T47D (cell line): Measurements from ENCODE around the gene SDR42E2.
"Not testable (repeated sequence)": the region's sequence is repeated elsewhere in the genome, so short reads cannot be mapped to it uniquely, and the experiment has no call there.

ENCODE experiments used
- DNase-seq, 2 experiments: peaks; one replicate each; pipeline versions ENCODE4 v3.0.0 to v3.0.0-alpha.2; 2011 to 2012; ENCODE audit warnings: low read depth in 1 of 2, low spot score in 1 of 2
- JUND ChIP-seq: IDR thresholded peaks from 2 replicates; pipeline ENCODE4 v1.6.1; 2012; ENCODE audit warnings: low read depth
- in situ Hi-C: cut with HindIII; loops from 2 replicates; pipeline ENCODE4 v1.10.0; 2016; ENCODE audit warnings: low sequenced_read_pairs, low pct_unique_long_range_greater_than_20kb

The SDR42E2 gene

DNA sequence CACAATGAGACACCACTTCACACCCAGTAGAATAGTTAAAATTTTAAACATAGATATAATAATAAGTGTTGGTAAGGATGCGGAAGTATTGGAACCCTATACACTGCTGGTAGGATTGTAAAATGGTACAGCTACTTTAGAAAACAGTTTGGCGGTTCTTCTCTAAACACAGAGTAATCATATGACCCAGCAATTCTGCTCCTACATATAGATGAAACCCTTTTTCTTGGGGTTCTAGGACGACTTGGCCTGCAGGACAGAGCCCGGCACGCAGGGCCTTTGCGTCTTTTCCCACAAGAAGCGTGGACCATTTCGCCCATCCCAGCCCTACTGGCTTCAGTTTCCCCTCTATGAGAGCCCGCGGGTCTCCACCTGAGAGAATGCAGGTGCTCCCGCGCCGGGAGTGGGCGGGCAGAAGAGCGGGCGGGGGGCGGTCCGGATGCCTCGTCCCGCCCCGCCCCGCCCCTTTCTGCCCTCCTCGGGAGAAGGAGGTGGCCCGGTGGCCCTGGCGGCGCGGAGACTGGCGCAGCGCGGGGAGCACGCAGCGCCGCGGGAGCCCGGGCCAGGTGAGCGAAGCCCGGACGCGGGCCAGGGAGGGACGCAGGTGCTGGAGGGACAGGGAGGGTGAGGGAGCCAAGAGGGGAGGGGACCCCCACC lies at the start of gene SDR42E2:
TSS of gene SDR42E2 (plus strand) at position 508 of the 657 bp plus-strand sequence. CDS start 3,077 bp downstream, outside the sequence.
- DNase-seq, result no peak
- TF ChIP-seq JUND, result no peak
- in situ Hi-C loops, result no loop called here

GRCh38 chr16:22116095-22116700 lies 46.1 kb upstream of the SDR42E2 start:
- TF ChIP-seq JUND, result no peak
- in situ Hi-C loops, result no loop called here

DNA sequence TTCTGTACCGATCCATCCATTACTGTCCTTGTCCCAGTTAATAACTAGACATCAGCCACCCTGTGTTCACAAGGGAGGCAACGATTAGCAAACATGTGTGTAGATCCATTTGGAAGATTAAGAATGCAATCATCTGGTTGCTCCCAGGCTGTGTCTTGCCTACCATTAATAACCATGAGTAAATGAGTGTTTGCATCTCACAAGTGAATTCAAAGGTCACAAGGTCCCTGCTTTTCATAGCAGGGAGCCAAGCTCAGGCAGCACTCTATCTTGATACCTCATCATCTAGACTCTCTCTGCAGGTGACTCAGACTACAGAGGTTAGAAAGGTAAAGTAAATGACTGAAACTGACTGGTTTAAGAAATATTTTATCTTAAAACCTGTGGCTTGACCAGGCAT lies 44.7 kb upstream of the SDR42E2 start:
- DNase-seq, result no peak
- TF ChIP-seq JUND, result no peak
- in situ Hi-C loops, result no loop called here

More at GRCh38 chr16:22116095-22116700, 46.1 kb upstream of the SDR42E2 start:
- DNase-seq, result no peak

DNA sequence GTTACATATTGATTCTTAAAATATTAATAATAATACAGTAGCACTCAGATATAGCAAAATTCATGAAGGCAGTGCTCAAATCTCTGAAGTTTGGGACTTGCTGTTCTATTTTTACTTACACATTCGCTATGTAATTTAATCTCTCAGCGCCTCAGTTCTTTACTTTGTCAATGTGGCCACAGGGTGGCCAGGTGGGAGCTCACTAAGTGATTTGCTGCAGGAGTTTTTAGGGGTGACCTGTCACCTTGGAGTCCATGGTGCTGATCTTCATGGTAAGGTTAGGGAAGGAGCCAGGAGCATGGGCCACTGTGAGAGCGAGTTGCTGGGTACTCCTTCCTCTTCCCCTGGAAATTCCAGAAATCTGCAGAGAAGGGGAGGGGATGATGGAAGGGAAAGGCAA lies 41.9 kb upstream of the SDR42E2 start:
- in situ Hi-C loops, result no loop called here
- no peak for TF ChIP-seq JUND
- no peak for DNase-seq

DNA sequence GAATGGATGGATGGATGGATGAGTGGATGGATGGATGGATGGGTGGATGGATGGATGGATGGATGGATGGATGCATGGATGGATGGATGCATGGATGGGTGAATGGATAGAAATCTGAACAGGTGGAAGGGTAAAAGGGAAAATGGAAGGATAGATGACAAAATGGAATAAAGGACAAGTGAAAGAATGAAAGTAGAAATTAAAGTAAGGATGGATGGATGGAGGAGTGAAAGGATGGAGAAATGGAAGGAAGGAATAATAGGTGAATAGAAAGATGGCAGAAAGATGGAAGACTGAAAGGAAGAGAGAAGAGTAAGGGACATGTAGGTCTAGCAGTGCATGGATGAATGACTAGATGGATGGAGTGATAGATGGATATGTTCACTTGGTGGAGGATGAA lies 40.1 kb upstream of the SDR42E2 start:
- no peak for TF ChIP-seq JUND
- no peak for DNase-seq
- in situ Hi-C loops, result no loop called here

DNA sequence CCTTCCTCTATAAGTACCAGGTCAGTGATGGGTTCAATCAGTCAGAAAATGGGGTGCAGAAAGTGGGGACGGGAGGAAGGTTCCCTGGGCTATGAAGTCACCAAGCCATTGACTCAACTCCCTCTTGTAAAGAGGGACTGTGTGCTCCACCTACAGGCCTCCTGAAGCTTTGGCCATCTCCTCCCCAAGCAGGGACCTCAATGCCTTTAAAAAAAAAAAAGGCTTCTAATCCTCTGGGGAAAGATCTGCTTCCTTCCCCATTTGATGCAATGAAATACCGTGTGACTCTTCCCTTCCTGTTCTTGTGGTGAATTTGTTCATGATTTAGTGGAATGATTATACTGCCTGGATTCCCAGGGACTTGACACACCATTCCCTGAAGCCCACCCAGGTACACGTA lies 39.2 kb upstream of the SDR42E2 start:
- in situ Hi-C loops, result no loop called here
- DNase-seq, result peak in 1 of 2 experiments; percentile 15
- TF ChIP-seq JUND, result no peak

DNA sequence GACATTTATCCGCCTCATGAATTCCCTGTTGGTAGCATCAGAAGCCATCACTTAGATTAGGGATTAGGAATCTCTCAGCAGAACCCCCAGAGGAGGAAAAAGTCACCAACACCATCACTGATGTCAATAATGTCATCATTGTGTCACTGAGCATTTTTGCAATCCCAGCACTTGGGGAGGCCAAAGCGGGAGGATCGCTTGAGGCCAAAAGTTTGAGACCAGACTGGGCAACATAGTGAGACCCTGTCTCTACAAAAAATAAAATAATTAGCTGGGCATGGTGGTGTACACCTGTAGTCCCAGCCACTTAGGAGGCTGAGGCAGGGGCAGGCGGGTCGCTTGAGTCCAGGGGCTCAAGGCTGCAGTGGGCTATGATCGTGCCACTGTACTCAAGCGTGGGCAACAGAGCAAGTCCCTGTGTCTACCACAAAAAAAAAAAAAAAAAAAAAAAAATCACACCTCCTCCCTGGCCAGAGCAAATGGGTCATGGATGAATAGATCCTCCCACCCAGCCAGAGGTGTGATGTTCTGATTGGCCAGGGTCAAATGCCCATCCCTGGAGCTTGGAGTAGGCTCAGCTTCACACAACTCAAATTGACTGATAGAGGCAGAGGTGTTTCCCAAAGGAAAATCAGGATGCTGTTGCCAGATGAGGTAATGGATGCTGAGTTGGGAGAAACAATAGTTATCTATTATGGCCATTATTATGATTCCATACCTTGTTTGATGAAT lies 38.4 kb upstream of the SDR42E2 start:
- no peak for DNase-seq
- no peak for TF ChIP-seq JUND
- in situ Hi-C loops, result no loop called here

DNA sequence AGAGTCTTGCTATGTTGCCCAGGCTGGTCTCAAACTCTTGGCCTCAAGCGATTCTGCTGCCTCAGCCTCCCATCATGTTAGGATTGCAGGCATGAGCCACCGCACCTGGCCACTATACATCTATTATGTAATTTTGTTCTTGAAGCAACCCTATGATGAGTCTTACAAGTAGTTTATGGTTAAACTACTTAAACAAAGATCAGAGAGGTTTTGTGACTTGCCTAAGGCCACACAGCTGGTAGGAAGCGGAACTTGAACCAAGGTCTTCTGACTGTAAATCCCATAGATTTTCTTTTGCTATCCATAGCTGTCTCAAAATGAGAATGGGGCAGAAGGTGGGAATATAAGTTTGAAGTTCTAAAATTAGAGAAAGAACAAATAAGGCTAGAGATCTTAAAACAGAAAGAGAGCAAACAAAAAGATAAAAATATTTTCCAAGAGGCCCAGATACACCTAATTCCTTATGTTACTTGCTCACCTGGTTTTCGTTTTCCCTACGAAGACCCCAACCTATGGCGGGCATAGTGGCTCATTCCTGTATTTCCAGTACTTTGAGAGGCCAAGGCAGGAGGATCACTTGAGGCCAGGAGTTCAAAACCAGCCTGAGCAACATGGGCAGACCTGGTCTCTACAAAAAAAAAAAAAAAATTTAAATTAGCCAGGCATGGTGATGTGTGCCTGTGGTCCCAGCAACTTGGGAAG lies 37.6 kb upstream of the SDR42E2 start:
- no peak for DNase-seq
- no peak for TF ChIP-seq JUND
- in situ Hi-C loops, result no loop called here

DNA sequence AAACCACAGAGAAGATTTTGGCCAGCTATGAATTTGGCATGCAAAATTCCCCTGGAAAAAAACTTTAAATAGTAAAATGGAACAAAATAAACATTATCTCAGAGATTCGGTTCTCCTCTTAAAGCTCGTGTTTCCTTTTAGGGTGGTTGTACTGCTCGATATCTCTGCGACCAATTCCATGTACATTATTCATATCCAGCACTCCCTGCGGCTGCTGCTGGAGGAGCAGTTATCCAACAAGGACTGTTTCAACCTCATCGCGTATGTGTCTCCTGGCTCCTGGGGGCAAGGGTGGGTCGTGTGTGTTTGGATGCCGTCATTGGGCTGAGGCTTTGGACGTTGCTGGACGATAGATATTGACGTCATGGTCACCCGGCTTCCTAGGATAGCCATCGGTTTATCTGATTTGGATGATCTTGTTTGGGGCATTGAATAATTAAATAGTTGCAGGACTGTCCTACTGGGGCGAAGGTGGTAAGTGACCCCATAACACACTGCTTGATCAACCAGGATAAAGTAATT lies 36.2 kb upstream of the SDR42E2 start:
- TF ChIP-seq JUND, result no peak
- in situ Hi-C loops, result no loop called here
- no peak for DNase-seq

- in situ Hi-C loops, DNase-seq: not testable (repeated sequence)
Observed at GRCh38 chr16:22128537-22128936, 33.8 kb upstream of the SDR42E2 start.

- no peak for DNase-seq
- no peak for TF ChIP-seq JUND
- in situ Hi-C loops, result no loop called here
Observed at GRCh38 chr16:22130528-22130927, 31.8 kb upstream of the SDR42E2 start.

- in situ Hi-C loops, result no loop called here
- no peak for TF ChIP-seq JUND
- DNase-seq, result no peak
Observed at GRCh38 chr16:22132801-22133200, 29.5 kb upstream of the SDR42E2 start.
